ENCODE measurements around the gene SCYGR8.
A peak's percentile ranks its signal among the peaks of the same experiment; 100 is the strongest.

The SCYGR8 gene

GRCh38 chr2:227774895-227775842, 29.5 kb downstream of the SCYGR8 start:
- Histone ChIP-seq H3K27me3 (ENCODE audit: insufficient read depth, low read depth) (no peaks in the 10 kb centered on the region), H3K36me3 (ENCODE audit: insufficient read depth) (no peaks in the 10 kb centered on the region), H4K20me1 (ENCODE audit: insufficient read depth) (no peaks in the 10 kb centered on the region), H3K79me2 (ENCODE audit: insufficient read depth, low read depth) (no peaks in the 10 kb centered on the region), H2AFZ (ENCODE audit: low read depth) (no peak overlapping the region), H3K4me3 (IDR thresholded peaks at IDR 0.05; ENCODE audit: insufficient read depth, low read depth, low read length) (no peak overlapping the region), H3K27ac (no peak overlapping the region), H3K4me2 (no peak overlapping the region), H3K9ac (no peak overlapping the region), H3K4me1 (ENCODE audit: low read depth, poor library complexity, severe bottlenecking) (no peaks in the 10 kb centered on the region)
- TF ChIP-seq CTCF (conservative IDR thresholded peaks at IDR 0.05; ENCODE audit: low read depth, low read length): no peak

- TF ChIP-seq CTCF (conservative IDR thresholded peaks at IDR 0.05; ENCODE audit: low read depth, low read length): no peak
- Histone ChIP-seq H3K4me3 (IDR thresholded peaks at IDR 0.05; ENCODE audit: insufficient read depth, low read depth, low read length) (no peak overlapping the region), H3K27ac (no peak overlapping the region)
Observed at GRCh38 chr2:227780981-227781615, 35.4 kb downstream of the SCYGR8 start.

GRCh38 chr2:227781841-227782240, 36.1 kb downstream of the SCYGR8 start:
- no peaks in the 10 kb centered on the region for H3K79me2 ChIP-seq (ENCODE audit: insufficient read depth, low read depth)
- no peaks in the 10 kb centered on the region for H3K36me3 ChIP-seq (ENCODE audit: insufficient read depth)
- no peak overlapping the region for H3K4me3 ChIP-seq (IDR thresholded peaks at IDR 0.05; ENCODE audit: insufficient read depth, low read depth, low read length)
- H3K27me3 ChIP-seq (ENCODE audit: insufficient read depth, low read depth): no peaks in the 10 kb centered on the region
- H4K20me1 ChIP-seq (ENCODE audit: insufficient read depth): no peaks in the 10 kb centered on the region
- no peak overlapping the region for H2AFZ ChIP-seq (ENCODE audit: low read depth)
- no peak overlapping the region for H3K4me2 ChIP-seq
- TF ChIP-seq CTCF (conservative IDR thresholded peaks at IDR 0.05; ENCODE audit: low read depth, low read length): no peak
- H3K4me1 ChIP-seq (ENCODE audit: low read depth, poor library complexity, severe bottlenecking): peaks cover 20% of the 10 kb centered on the region
- no peak overlapping the region for H3K9ac ChIP-seq
- H3K27ac ChIP-seq: no peak overlapping the region

More at GRCh38 chr2:227780981-227781615, 35.4 kb downstream of the SCYGR8 start:
- Histone ChIP-seq H3K9ac (no peak overlapping the region), H3K79me2 (ENCODE audit: insufficient read depth, low read depth) (no peaks in the 10 kb centered on the region), H3K4me2 (no peak overlapping the region), H4K20me1 (ENCODE audit: insufficient read depth) (no peaks in the 10 kb centered on the region), H3K4me1 (ENCODE audit: low read depth, poor library complexity, severe bottlenecking) (peaks cover 20% of the 10 kb centered on the region), H2AFZ (ENCODE audit: low read depth) (no peak overlapping the region), H3K36me3 (ENCODE audit: insufficient read depth) (no peaks in the 10 kb centered on the region), H3K27me3 (ENCODE audit: insufficient read depth, low read depth) (no peaks in the 10 kb centered on the region)

GRCh38 chr2:227782804-227783203, 37.1 kb downstream of the SCYGR8 start:
- Histone ChIP-seq H3K27ac (peak overlapping the region; percentile 30; the same call in 1 of the 2 replicates), H3K4me3 (IDR thresholded peaks at IDR 0.05; ENCODE audit: insufficient read depth, low read depth, low read length) (no peak overlapping the region), H3K4me2 (peak overlapping the region; percentile 81), H3K27me3 (ENCODE audit: insufficient read depth, low read depth) (no peaks in the 10 kb centered on the region), H3K9ac (no peak overlapping the region), H3K36me3 (ENCODE audit: insufficient read depth) (no peaks in the 10 kb centered on the region), H3K4me1 (ENCODE audit: low read depth, poor library complexity, severe bottlenecking) (peaks cover 20% of the 10 kb centered on the region), H2AFZ (ENCODE audit: low read depth) (peak overlapping the region; percentile 26), H4K20me1 (ENCODE audit: insufficient read depth) (no peaks in the 10 kb centered on the region), H3K79me2 (ENCODE audit: insufficient read depth, low read depth) (no peaks in the 10 kb centered on the region)
- TF ChIP-seq CTCF (conservative IDR thresholded peaks at IDR 0.05; ENCODE audit: low read depth, low read length): no peak

Data from KMS-11 (cell line).